CD14-positive monocyte (primary cell): ENCODE measurements around the gene LRP1-AS. TPM values are rescaled to one million over a fixed set of nuclear protein-coding genes. Genes with fewer than 3 reads are reported as not detected.
A peak's percentile ranks its signal among the peaks of the same experiment; 100 is the strongest.

Experiments
- DNase-seq, 3 donors: peaks; one replicate each; pipeline ENCODE4 v3.0.0-alpha.2; 2011 to 2022
- H2AFZ ChIP-seq: 2 replicates; pipeline ENCODE4 v1.6.0; 2012; ENCODE audit warnings: mild to moderate bottlenecking, low read depth, low read length, inconsistent platforms; ENCODE audit not compliant: insufficient read depth, poor library complexity, severe bottlenecking
- H3K27ac ChIP-seq, 2 donors: 1 replicate in 1 of 2; 2 replicates in 1 of 2; pipeline ENCODE4 v1.5.1; 2012 to 2013; ENCODE audit warnings: low read length in 2 of 2, control low read depth in 1 of 2, inconsistent platforms in 1 of 2, low read depth in 1 of 2, mild to moderate bottlenecking in 1 of 2
- H3K27me3 ChIP-seq, 2 donors: one replicate each; pipeline versions ENCODE4 v1.6.0 to v1.6.1; 2011 to 2013; ENCODE audit warnings: low read length in 2 of 2; ENCODE audit not compliant: control insufficient read depth in 2 of 2, insufficient read depth in 2 of 2
- H3K36me3 ChIP-seq, 2 donors: replicated peaks in 1 of 2; 1 replicate in 1 of 2; 2 replicates in 1 of 2; pipeline versions ENCODE4 v1.5.1 to v1.6.1; 2012 to 2013; ENCODE audit warnings: low read length in 2 of 2, control low read depth in 1 of 2, inconsistent platforms in 1 of 2, mild to moderate bottlenecking in 1 of 2; ENCODE audit not compliant: insufficient read depth in 2 of 2, control insufficient read depth in 1 of 2
- H3K4me1 ChIP-seq, 2 donors: 1 replicate in 1 of 2; 2 replicates in 1 of 2; pipeline versions ENCODE4 v1.5.1 to v1.6.1; 2012 to 2013; ENCODE audit warnings: low read length in 2 of 2, control low read depth in 1 of 2, inconsistent platforms in 1 of 2, mild to moderate bottlenecking in 1 of 2, moderate library complexity in 1 of 2; ENCODE audit not compliant: insufficient read depth in 2 of 2, control insufficient read depth in 1 of 2
- H3K4me2 ChIP-seq: replicated peaks from 2 replicates; pipeline ENCODE3; 2012; ENCODE audit warnings: low read length, moderate library complexity, mild to moderate bottlenecking; ENCODE audit not compliant: poor library complexity, severe bottlenecking; ENCODE audit errors: extremely low read depth
- H3K4me3 ChIP-seq, 3 experiments: fragments of 200-600 bp in 1 of 3; sonication (generic) in 1 of 3; replicated peaks in 1 of 3; 1 replicate in 2 of 3; 2 replicates in 1 of 3; pipeline ENCODE4 v1.5.1; 2011 to 2013; ENCODE audit warnings: low read length in 3 of 3, mild to moderate bottlenecking in 3 of 3, control low read depth in 2 of 3, low read depth in 2 of 3, inconsistent platforms in 1 of 3, moderate library complexity in 1 of 3
- H3K79me2 ChIP-seq: 2 replicates; pipeline ENCODE4 v1.6.0; 2012; ENCODE audit warnings: mild to moderate bottlenecking, control low read depth, inconsistent platforms, low read length, moderate library complexity; ENCODE audit not compliant: insufficient read depth
- H3K9ac ChIP-seq: 2 replicates; pipeline ENCODE4 v1.6.0; 2017; ENCODE audit warnings: low read length, mild to moderate bottlenecking; ENCODE audit not compliant: insufficient read depth, poor library complexity, severe bottlenecking
- H3K9me3 ChIP-seq, 2 donors: replicated peaks in 1 of 2; 1 replicate in 1 of 2; 2 replicates in 1 of 2; pipeline versions ENCODE4 v1.5.1 to v1.6.1; 2012 to 2013; ENCODE audit warnings: low read length in 2 of 2, control low read depth in 1 of 2; ENCODE audit not compliant: control insufficient read depth in 1 of 2, insufficient read depth in 1 of 2
- H4K20me1 ChIP-seq: 2 replicates; pipeline ENCODE4 v1.6.0; 2012; ENCODE audit warnings: mild to moderate bottlenecking, low read length, control low read depth, moderate library complexity; ENCODE audit not compliant: insufficient read depth
- H3K27ac Mint-ChIP-seq, 7 donors: one replicate each; pipeline ENCODE4 v1.8.0; 2020; ENCODE audit warnings: mild to moderate bottlenecking in 7 of 7, mixed read lengths in 7 of 7, moderate library complexity in 6 of 7, inconsistent platforms in 2 of 7
- H3K27me3 Mint-ChIP-seq, 3 donors: one replicate each; pipeline ENCODE4 v1.8.0; 2021 to 2022; ENCODE audit warnings: low read depth in 3 of 3, mild to moderate bottlenecking in 3 of 3, mixed read lengths in 3 of 3, moderate library complexity in 3 of 3, inconsistent platforms in 1 of 3
- H3K36me3 Mint-ChIP-seq, 2 donors: one replicate each; pipeline ENCODE4 v1.8.0; 2020; ENCODE audit warnings: mixed read lengths in 2 of 2, inconsistent platforms in 1 of 2, mild to moderate bottlenecking in 1 of 2
- H3K4me1 Mint-ChIP-seq: one replicate; pipeline ENCODE4 v1.8.0; 2020; ENCODE audit warnings: mild to moderate bottlenecking, mixed read lengths
- H3K4me3 Mint-ChIP-seq, 2 donors: one replicate each; pipeline ENCODE4 v1.8.0; 2020; ENCODE audit warnings: mild to moderate bottlenecking in 2 of 2, mixed read lengths in 2 of 2, moderate library complexity in 1 of 2
- H3K9me3 Mint-ChIP-seq, 7 donors: one replicate each; pipeline ENCODE4 v1.8.0; 2020 to 2022; ENCODE audit warnings: mixed read lengths in 7 of 7, mild to moderate bottlenecking in 6 of 7, moderate library complexity in 6 of 7, inconsistent platforms in 2 of 7
- CTCF ChIP-seq: fragments of 200-600 bp; IDR thresholded peaks from one replicate; pipeline ENCODE4 v1.8.0; 2022; ENCODE audit warnings: antibody characterized with exemption, mild to moderate bottlenecking
- WGBS: methylation state at CpG from one replicate; pipeline ENCODE4 v1.1.5; 2013; ENCODE audit warnings: missing lambda C conversion rate; ENCODE audit not compliant: insufficient coverage; 5-methylcytosine and 5-hydroxymethylcytosine counted together
- intact Hi-C, 2 donors: fragments of 100-400 bp; cut with micrococcal nuclease; formaldehyde crosslinking; loops; one replicate each; pipeline versions ENCODE4 v1.15.0 to v1.15.1; 2023
- polyA plus RNA-seq, 3 donors: library from polyadenylated mRNA; depleted of rRNA in 1 of 3; unstranded in 2 of 3; stranded (reverse) in 1 of 3; fragments of 300-500 nt in 2 of 3; fragments of >200 nt in 1 of 3; fragmentation: Illumina TruSeq in 2 of 3; gene quantifications; 1 replicate in 2 of 3; 2 replicates in 1 of 3; pipeline ENCODE4 v1.2.3, GENCODE V29; 2012 to 2021

Gene LRP1-AS
- polyA plus RNA-seq, 3 donors, result 0.35 to 1.5 TPM; not detected in 1

GRCh38 chr12:57185403-57185802 lies 38.0 kb upstream of the LRP1-AS start:
- 92% methylated on average over 24 of the region's 25 CpGs for WGBS
- Histone ChIP-seq H3K4me2 (no peak overlapping the region), H3K4me1 (no peaks in the 10 kb centered on the region), H3K27ac (no peak overlapping the region), H3K27me3 (no peaks in the 10 kb centered on the region), H2AFZ (no peak overlapping the region), H3K36me3 (peaks cover 90 to 100% of the 10 kb centered on the region in 2 donors), H3K4me3 (no peak overlapping the region), H3K79me2 (no peaks in the 10 kb centered on the region), H3K9ac (no peak overlapping the region), H3K9me3 (no peaks in the 10 kb centered on the region), H4K20me1 (peaks cover 100% of the 10 kb centered on the region)
- intact Hi-C loops, result no loop called here
- peaks cover 95 to 100% of the 10 kb centered on the region in 2 donors for H3K36me3 Mint-ChIP-seq
- H3K4me1 Mint-ChIP-seq, result no peaks in the 10 kb centered on the region
- TF ChIP-seq CTCF, result no peak
- H3K27me3 Mint-ChIP-seq, result peaks cover 2 to 5% (median 3%) of the 10 kb centered on the region in 3 donors
- H3K9me3 Mint-ChIP-seq, result peaks cover 0 to 2% (median 0%) of the 10 kb centered on the region in 7 donors
- no peak overlapping the region for H3K27ac Mint-ChIP-seq
- no peak for DNase-seq
- H3K4me3 Mint-ChIP-seq, result no peak overlapping the region

GRCh38 chr12:57183939-57184725 lies 36.7 kb upstream of the LRP1-AS start:
- intact Hi-C loops, result loop anchor here in 1 of 2 donors (2.0 kb wide), 1 partner anchor 115 kb away; no protein-coding TSS in a partner anchor
- H3K9ac ChIP-seq, result no peak overlapping the region
- H3K9me3 Mint-ChIP-seq, result no peaks in the 10 kb centered on the region
- H3K27me3 Mint-ChIP-seq, result peaks cover 1 to 5% (median 5%) of the 10 kb centered on the region in 3 donors
- H3K27ac ChIP-seq, result no peak overlapping the region
- no peaks in the 10 kb centered on the region for H3K4me1 Mint-ChIP-seq
- H3K9me3 ChIP-seq, result no peaks in the 10 kb centered on the region
- peaks cover 100% of the 10 kb centered on the region for H4K20me1 ChIP-seq
- H3K36me3 ChIP-seq, result peaks cover 92 to 100% of the 10 kb centered on the region in 2 donors
- H3K36me3 Mint-ChIP-seq, result peaks cover 95 to 100% of the 10 kb centered on the region in 2 donors
- TF ChIP-seq CTCF, result no peak
- H3K27ac Mint-ChIP-seq, result peak overlapping the region in 1 of 7 donors; percentile 50
- WGBS, result 97% methylated on average over 14 of the region's 22 CpGs
- H3K79me2 ChIP-seq, result no peaks in the 10 kb centered on the region
- no peaks in the 10 kb centered on the region for H3K27me3 ChIP-seq
- H2AFZ ChIP-seq, result no peak overlapping the region
- H3K4me1 ChIP-seq, result no peaks in the 10 kb centered on the region
- H3K4me3 ChIP-seq, result no peak overlapping the region
- no peak overlapping the region for H3K4me3 Mint-ChIP-seq
- DNase-seq, result no peak
- no peak overlapping the region for H3K4me2 ChIP-seq
